Epithelial cell of proximal tubule (primary cell): ENCODE data around the gene ZCCHC14. TPM values are rescaled to one million over a fixed set of nuclear protein-coding genes. Genes with fewer than 3 reads are reported as not detected.
"Not testable (repeated sequence)": the region's sequence is repeated elsewhere in the genome, so short reads cannot be mapped to it uniquely, and the experiment has no call there.

Experiments
- DNase-seq: peaks from one replicate; pipeline ENCODE4 v3.0.0-alpha.2; 2011; ENCODE audit warnings: low read depth
- H3K4me3 ChIP-seq: 2 replicates; pipeline ENCODE4 v1.5.1; 2011; ENCODE audit warnings: low read depth, mild to moderate bottlenecking, low read length
- CTCF ChIP-seq: conservative IDR thresholded peaks from 2 replicates; pipeline ENCODE4 v1.5.1; 2012; ENCODE audit warnings: low read depth, mild to moderate bottlenecking, low read length
- total RNA-seq: library from RNA; depleted of rRNA; stranded (reverse); fragments of >200 nt; gene quantifications from 2 replicates; pipeline ENCODE4 v1.2.3, GENCODE V29; 2015

The ZCCHC14 gene
- total RNA-seq, 1 donor from 2014 or later = 11.8 TPM

- DNase-seq = no peak
- peak; percentile 28 for TF ChIP-seq CTCF
- H3K4me3 ChIP-seq = no peak overlapping the region
Observed at GRCh38 chr16:87525352-87525751, 32.5 kb upstream of the ZCCHC14 start.

- H3K4me3 ChIP-seq = no peak overlapping the region
- DNase-seq = no peak
- TF ChIP-seq CTCF = no peak
Observed at GRCh38 chr16:87524407-87524806, 31.6 kb upstream of the ZCCHC14 start.

- not testable (repeated sequence) for DNase-seq, H3K4me3 ChIP-seq
Observed at GRCh38 chr16:87523605-87524004, 30.8 kb upstream of the ZCCHC14 start.

GRCh38 chr16:87521764-87522163, 28.9 kb upstream of the ZCCHC14 start:
- not testable (repeated sequence) for DNase-seq, H3K4me3 ChIP-seq

GRCh38 chr16:87519170-87519569, 26.3 kb upstream of the ZCCHC14 start:
- DNase-seq, H3K4me3 ChIP-seq: not testable (repeated sequence)

GRCh38 chr16:87518430-87519051, 25.7 kb upstream of the ZCCHC14 start:
- not testable (repeated sequence) for H3K4me3 ChIP-seq, DNase-seq

- DNase-seq, H3K4me3 ChIP-seq: not testable (repeated sequence)
Observed at GRCh38 chr16:87517610-87518429, 25.0 kb upstream of the ZCCHC14 start.

- DNase-seq = no peak
- no peak overlapping the region for H3K4me3 ChIP-seq
- no peak for TF ChIP-seq CTCF
Observed at GRCh38 chr16:87516361-87516760, 23.5 kb upstream of the ZCCHC14 start.

- DNase-seq = no peak
- no peak for TF ChIP-seq CTCF
- H3K4me3 ChIP-seq = no peak overlapping the region
Observed at GRCh38 chr16:87515475-87516330, 22.9 kb upstream of the ZCCHC14 start.

- not testable (repeated sequence) for DNase-seq, H3K4me3 ChIP-seq
Observed at GRCh38 chr16:87509778-87510177, 17.0 kb upstream of the ZCCHC14 start.
